Hepatocyte (in vitro differentiated cells): ENCODE data around the gene CFB. TPM values are rescaled to one million over a fixed set of nuclear protein-coding genes. Genes with fewer than 3 reads are reported as not detected.

Experiments
- DNase-seq: peaks from one replicate; pipeline ENCODE4 v3.0.0-alpha.2; 2016; ENCODE audit warnings: low spot score
- H2AFZ ChIP-seq: fragments of 200-600 bp; sonication (generic); 2 replicates; pipeline ENCODE4 v1.6.0; 2016; ENCODE audit warnings: antibody characterized with exemption, mild to moderate bottlenecking
- H3K27ac ChIP-seq: fragments of 200-600 bp; sonication (generic); 2 replicates; pipeline ENCODE4 v1.5.1; 2016; ENCODE audit warnings: mild to moderate bottlenecking
- H3K27me3 ChIP-seq: fragments of 200-600 bp; sonication (generic); 2 replicates; pipeline ENCODE4 v1.6.1; 2016
- H3K36me3 ChIP-seq: fragments of 200-600 bp; sonication (generic); replicated peaks from 2 replicates; pipeline ENCODE4 v1.5.1; 2016; ENCODE audit warnings: low read depth; ENCODE audit not compliant: insufficient read depth
- H3K4me1 ChIP-seq: fragments of 200-600 bp; sonication (generic); 2 replicates; pipeline ENCODE4 v1.5.1; 2016; ENCODE audit warnings: mild to moderate bottlenecking, moderate library complexity; ENCODE audit not compliant: insufficient read depth
- H3K4me2 ChIP-seq: fragments of 200-600 bp; sonication (generic); 2 replicates; pipeline ENCODE4 v1.6.0; 2016
- H3K4me3 ChIP-seq: fragments of 200-600 bp; sonication (generic); 2 replicates; pipeline ENCODE4 v1.5.1; 2016; ENCODE audit warnings: mild to moderate bottlenecking
- H3K79me2 ChIP-seq: fragments of 200-600 bp; sonication (generic); 2 replicates; pipeline ENCODE4 v1.6.0; 2017; ENCODE audit warnings: mild to moderate bottlenecking
- H3K9me2 ChIP-seq: fragments of 200-600 bp; sonication (generic); replicated peaks from 2 replicates; pipeline ENCODE4 v1.6.0; 2017; ENCODE audit warnings: mild to moderate bottlenecking; ENCODE audit not compliant: insufficient read depth
- H3K9me3 ChIP-seq: fragments of 200-600 bp; sonication (generic); 2 replicates; pipeline ENCODE4 v1.5.1; 2016; ENCODE audit warnings: low read depth, mild to moderate bottlenecking
- H4K20me1 ChIP-seq: fragments of 200-600 bp; sonication (generic); 2 replicates; pipeline ENCODE4 v1.6.0; 2016; ENCODE audit warnings: mild to moderate bottlenecking; ENCODE audit not compliant: insufficient read depth, poor library complexity, severe bottlenecking
- EZH2 ChIP-seq: fragments of 200-600 bp; sonication (generic); IDR thresholded peaks from 2 replicates; pipeline ENCODE4 v1.6.1; 2016; ENCODE audit warnings: antibody characterized with exemption, mild to moderate bottlenecking, borderline replicate concordance
- EZH2phosphoT487 ChIP-seq: fragments of 200-600 bp; sonication (generic); IDR thresholded peaks from one replicate; pipeline ENCODE4 v1.6.1; 2018; ENCODE audit warnings: antibody characterized with exemption, mild to moderate bottlenecking, low read depth, moderate library complexity; ENCODE audit not compliant: unreplicated experiment, severe bottlenecking
- WGBS: methylation state at CpG from one replicate; pipeline ENCODE4 v1.1.6; 2016; ENCODE audit warnings: low lambda C conversion rate; ENCODE audit errors: missing lambda C conversion rate; 5-methylcytosine and 5-hydroxymethylcytosine counted together
- polyA plus RNA-seq: library from polyadenylated mRNA; unstranded; fragments of >200 nt; fragmentation: Nextera tagmentation; extraction: Ambion mirVana; gene quantifications from 2 replicates; pipeline ENCODE4 v1.2.1, GENCODE V29; 2016
- total RNA-seq: library from RNA; depleted of rRNA; stranded (reverse); fragments of >200 nt; gene quantifications from 2 replicates; pipeline ENCODE4 v1.2.3, GENCODE V29; 2014
- TF ChIP-seq, protein P1 (sequence below): fragments of 200-600 bp; sonication (generic); IDR thresholded peaks from 2 replicates; pipeline ENCODE4 v1.5.1; 2016; ENCODE audit warnings: antibody characterized with exemption, mild to moderate bottlenecking; ENCODE audit not compliant: poor library complexity

The CFB gene
- total and polyA plus RNA-seq, 2 experiments from 2014 or later: 190 to 349 TPM

DNA sequence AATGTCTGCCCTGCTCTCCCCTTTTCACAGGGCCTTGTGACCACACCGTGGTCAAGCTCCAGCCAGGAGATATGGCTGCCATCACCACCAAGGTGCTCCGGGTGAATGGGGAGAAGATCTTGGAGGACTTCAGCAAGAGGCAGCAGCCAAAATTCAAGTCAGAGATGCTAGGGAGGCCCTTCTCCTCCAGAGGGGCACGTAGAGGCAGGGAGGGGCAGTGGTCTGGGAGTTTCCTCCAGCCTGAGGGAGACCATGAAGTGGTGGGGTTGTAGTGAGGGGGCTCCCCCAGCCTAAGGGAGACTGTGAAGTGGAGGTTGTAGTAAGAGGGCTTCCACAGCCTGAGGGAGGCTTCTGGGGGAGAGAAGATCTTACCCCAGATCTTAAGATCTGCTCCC lies 22.0 kb downstream of the CFB start:
- Histone ChIP-seq H3K9me3 (no peaks in the 10 kb centered on the region), H3K79me2 (peaks cover 16% of the 10 kb centered on the region), H4K20me1 (no peaks in the 10 kb centered on the region), H3K27ac (no peak overlapping the region), H3K4me1 (peaks cover 12% of the 10 kb centered on the region), H3K36me3 (no peaks in the 10 kb centered on the region), H3K27me3 (no peaks in the 10 kb centered on the region), H3K9me2 (no peaks in the 10 kb centered on the region), H2AFZ (no peak overlapping the region), H3K4me2 (no peak overlapping the region), H3K4me3 (no peak overlapping the region)
- TF ChIP-seq, protein P1, sequence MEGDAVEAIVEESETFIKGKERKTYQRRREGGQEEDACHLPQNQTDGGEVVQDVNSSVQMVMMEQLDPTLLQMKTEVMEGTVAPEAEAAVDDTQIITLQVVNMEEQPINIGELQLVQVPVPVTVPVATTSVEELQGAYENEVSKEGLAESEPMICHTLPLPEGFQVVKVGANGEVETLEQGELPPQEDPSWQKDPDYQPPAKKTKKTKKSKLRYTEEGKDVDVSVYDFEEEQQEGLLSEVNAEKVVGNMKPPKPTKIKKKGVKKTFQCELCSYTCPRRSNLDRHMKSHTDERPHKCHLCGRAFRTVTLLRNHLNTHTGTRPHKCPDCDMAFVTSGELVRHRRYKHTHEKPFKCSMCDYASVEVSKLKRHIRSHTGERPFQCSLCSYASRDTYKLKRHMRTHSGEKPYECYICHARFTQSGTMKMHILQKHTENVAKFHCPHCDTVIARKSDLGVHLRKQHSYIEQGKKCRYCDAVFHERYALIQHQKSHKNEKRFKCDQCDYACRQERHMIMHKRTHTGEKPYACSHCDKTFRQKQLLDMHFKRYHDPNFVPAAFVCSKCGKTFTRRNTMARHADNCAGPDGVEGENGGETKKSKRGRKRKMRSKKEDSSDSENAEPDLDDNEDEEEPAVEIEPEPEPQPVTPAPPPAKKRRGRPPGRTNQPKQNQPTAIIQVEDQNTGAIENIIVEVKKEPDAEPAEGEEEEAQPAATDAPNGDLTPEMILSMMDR: no peak
- no peak for TF ChIP-seq EZH2phosphoT487
- TF ChIP-seq EZH2: no peak
- DNase-seq: no peak
- 100% methylated on average over 3 of the region's 3 CpGs for WGBS

- H3K4me1 ChIP-seq: peaks cover 16% of the 10 kb centered on the region
- H3K36me3 ChIP-seq: no peaks in the 10 kb centered on the region
- no peak overlapping the region for H3K4me2 ChIP-seq
- TF ChIP-seq EZH2phosphoT487 (no peak), EZH2 (no peak)
- TF ChIP-seq, protein P1: no peak
- no peak overlapping the region for H3K27ac ChIP-seq
- no peaks in the 10 kb centered on the region for H4K20me1 ChIP-seq
- WGBS: 94% methylated on average over 11 of the region's 11 CpGs
- H3K9me2 ChIP-seq: no peaks in the 10 kb centered on the region
- no peaks in the 10 kb centered on the region for H3K9me3 ChIP-seq
- H2AFZ ChIP-seq: no peak overlapping the region
- H3K79me2 ChIP-seq: peaks cover 20% of the 10 kb centered on the region
- no peak for DNase-seq
- H3K27me3 ChIP-seq: no peaks in the 10 kb centered on the region
- H3K4me3 ChIP-seq: no peak overlapping the region
These were observed 22.4 kb downstream of the CFB start for GRCh38 chr6:31968326-31968725.

GRCh38 chr6:31968791-31969711 lies 23.2 kb downstream of the CFB start:
- Histone ChIP-seq H3K4me2 (no peak overlapping the region), H3K9me3 (no peaks in the 10 kb centered on the region), H3K27me3 (no peaks in the 10 kb centered on the region), H3K79me2 (peaks cover 28% of the 10 kb centered on the region), H4K20me1 (no peaks in the 10 kb centered on the region), H3K27ac (no peak overlapping the region), H3K9me2 (no peaks in the 10 kb centered on the region), H2AFZ (no peak overlapping the region), H3K36me3 (no peaks in the 10 kb centered on the region), H3K4me1 (peaks cover 19% of the 10 kb centered on the region), H3K4me3 (no peak overlapping the region)
- DNase-seq: no peak
- WGBS: 95% methylated on average over 23 of the region's 23 CpGs
- TF ChIP-seq EZH2 (no peak), EZH2phosphoT487 (no peak)
- TF ChIP-seq, protein P1: no peak
